ENCODE data around the gene YAF2. TPM values are rescaled to one million over a fixed set of nuclear protein-coding genes. Genes with fewer than 3 reads are reported as not detected.

The YAF2 gene
- polyA plus RNA-seq, 1 experiment = 16.5 TPM

DNA sequence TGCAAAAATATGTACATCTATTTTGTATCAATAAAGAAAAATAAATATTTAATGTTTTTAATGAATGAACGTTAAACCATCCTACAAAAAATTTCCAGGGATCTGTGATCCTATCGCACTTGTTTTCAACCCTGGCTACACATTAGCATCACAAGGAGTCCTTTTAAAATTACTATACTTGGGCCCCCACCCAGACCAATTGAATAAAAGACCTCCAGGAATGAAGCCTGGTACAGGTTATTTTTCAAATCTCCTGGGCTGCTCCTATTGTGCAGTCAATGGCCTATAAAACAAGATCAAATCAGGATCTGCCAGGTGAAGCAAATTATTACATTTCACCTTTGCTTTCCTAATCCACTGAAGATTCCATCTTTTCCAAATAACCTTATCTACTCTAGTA is 59.9 kb downstream of the YAF2 start:
- Histone ChIP-seq H3K27me3 (ENCODE audit: control insufficient read depth, insufficient read depth, low read length) (no peaks in the 10 kb centered on the region), H3K4me3 (ENCODE audit: low read depth, low read length) (no peak overlapping the region), H3K27ac (ENCODE audit: low read depth, low read length) (no peak overlapping the region), H3K9me3 (ENCODE audit: control insufficient read depth, insufficient read depth, low read length) (no peaks in the 10 kb centered on the region)
- CTCF ChIA-PET = no interaction called here
- DNase-seq (ENCODE audit: low read depth, low spot score) = no peak
- TF ChIP-seq, protein P1, sequence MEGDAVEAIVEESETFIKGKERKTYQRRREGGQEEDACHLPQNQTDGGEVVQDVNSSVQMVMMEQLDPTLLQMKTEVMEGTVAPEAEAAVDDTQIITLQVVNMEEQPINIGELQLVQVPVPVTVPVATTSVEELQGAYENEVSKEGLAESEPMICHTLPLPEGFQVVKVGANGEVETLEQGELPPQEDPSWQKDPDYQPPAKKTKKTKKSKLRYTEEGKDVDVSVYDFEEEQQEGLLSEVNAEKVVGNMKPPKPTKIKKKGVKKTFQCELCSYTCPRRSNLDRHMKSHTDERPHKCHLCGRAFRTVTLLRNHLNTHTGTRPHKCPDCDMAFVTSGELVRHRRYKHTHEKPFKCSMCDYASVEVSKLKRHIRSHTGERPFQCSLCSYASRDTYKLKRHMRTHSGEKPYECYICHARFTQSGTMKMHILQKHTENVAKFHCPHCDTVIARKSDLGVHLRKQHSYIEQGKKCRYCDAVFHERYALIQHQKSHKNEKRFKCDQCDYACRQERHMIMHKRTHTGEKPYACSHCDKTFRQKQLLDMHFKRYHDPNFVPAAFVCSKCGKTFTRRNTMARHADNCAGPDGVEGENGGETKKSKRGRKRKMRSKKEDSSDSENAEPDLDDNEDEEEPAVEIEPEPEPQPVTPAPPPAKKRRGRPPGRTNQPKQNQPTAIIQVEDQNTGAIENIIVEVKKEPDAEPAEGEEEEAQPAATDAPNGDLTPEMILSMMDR (IDR thresholded peaks at IDR 0.05; ENCODE audit: low read depth, low read length) = no peak
- POLR2A ChIA-PET = no interaction called here

DNA sequence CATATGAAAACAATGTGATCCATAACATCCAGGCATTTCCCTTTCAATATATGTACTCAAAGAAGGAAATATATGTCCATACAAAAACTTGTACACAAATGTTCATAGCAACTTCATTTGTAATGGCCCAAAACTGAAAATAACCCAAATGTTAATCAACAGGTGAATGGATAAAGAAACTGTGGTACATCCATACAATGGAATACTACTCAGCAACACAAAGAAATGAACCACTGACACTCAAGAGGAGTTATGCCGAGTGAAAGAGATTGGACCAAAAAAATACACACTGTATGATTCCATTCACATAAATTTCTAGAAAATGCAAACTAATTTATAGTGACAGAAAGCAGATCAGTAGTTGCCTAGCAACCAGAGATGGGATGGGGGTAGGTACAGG is 63.1 kb downstream of the YAF2 start:
- no peak for DNase-seq (ENCODE audit: low read depth, low spot score)
- TF ChIP-seq, protein P1 (IDR thresholded peaks at IDR 0.05; ENCODE audit: low read depth, low read length) = no peak
- no peak overlapping the region for H3K4me3 ChIP-seq (ENCODE audit: low read depth, low read length)
- H3K27ac ChIP-seq (ENCODE audit: low read depth, low read length) = no peak overlapping the region
- POLR2A ChIA-PET = no interaction called here
- CTCF ChIA-PET = no interaction called here
- H3K27me3 ChIP-seq (ENCODE audit: control insufficient read depth, insufficient read depth, low read length) = no peaks in the 10 kb centered on the region
- H3K9me3 ChIP-seq (ENCODE audit: control insufficient read depth, insufficient read depth, low read length) = no peaks in the 10 kb centered on the region

DNA sequence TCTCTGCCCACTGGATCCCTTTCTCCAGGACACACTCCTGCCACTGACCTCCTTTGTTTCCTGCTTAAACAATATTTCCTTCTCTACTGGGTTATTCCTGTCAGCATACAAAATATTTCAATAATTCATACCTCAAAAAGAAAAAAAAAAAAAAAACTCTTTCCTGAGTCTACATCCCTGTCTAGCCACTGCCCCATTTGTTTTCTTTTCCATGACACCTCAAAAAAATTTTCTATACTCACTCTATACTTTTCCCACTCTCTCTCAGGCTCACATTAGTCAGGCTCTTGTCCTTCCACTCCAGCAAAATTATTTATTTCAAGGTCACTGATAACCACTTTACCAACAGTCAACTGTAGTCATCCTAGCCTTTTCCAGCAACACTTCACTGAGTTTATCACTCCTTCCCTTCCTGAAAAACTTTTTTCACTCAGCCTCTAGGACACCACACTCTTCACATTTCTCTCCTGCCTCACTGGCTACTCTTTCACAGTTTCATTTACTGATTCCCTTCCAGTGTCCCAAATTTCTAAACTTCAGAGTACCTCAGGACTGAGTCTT is 64.0 kb downstream of the YAF2 start:
- TF ChIP-seq, protein P1 (IDR thresholded peaks at IDR 0.05; ENCODE audit: low read depth, low read length) = no peak
- no peaks in the 10 kb centered on the region for H3K27me3 ChIP-seq (ENCODE audit: control insufficient read depth, insufficient read depth, low read length)
- H3K27ac ChIP-seq (ENCODE audit: low read depth, low read length) = no peak overlapping the region
- DNase-seq (ENCODE audit: low read depth, low spot score) = no peak
- CTCF ChIA-PET = interaction anchor here (1.4 kb wide), 1 partner anchor 198 kb away, joined by 4 read pairs; no protein-coding TSS in a partner anchor
- no peaks in the 10 kb centered on the region for H3K9me3 ChIP-seq (ENCODE audit: control insufficient read depth, insufficient read depth, low read length)
- POLR2A ChIA-PET = no interaction called here
- H3K4me3 ChIP-seq (ENCODE audit: low read depth, low read length) = no peak overlapping the region

DNA sequence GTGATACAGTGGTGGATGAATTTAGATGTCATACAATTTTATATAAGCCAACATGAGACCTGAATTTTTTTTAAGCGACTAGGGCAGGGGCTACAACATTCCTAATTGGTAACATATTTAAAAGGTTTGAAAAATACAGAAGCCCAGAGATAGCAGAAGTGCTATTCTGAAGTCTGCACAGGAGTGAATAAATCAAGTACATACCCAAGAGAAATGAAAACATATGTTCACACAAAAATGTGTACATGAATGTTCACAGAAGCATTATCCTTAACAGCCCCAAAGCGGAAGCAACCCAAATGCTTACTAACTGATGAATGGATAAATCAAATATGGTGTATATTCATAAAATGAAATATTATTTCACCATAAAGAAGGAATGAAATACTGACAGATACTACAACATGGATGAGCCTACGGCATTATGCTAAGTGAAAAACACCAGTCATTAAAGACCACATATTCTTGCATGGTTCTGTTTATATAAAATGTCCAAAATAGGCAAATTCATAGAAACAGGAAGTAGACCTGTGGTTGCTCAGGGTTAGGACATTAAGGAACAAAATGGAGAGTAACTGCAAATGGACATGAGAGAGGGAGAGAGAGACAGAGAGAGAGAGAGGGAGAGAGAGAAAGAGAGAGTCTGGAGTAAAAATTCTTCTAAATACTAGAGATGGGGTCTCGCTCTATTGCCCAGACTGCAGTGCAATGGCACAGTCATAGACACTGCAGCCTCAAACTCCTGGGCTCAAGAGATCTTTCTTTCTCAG is 65.4 kb downstream of the YAF2 start:
- ChIA-PET POLR2A (no interaction called here), CTCF (interaction anchor here (1.4 kb wide), 1 partner anchor 199 kb away, joined by 4 read pairs; no protein-coding TSS in a partner anchor)
- H3K27me3 ChIP-seq (ENCODE audit: control insufficient read depth, insufficient read depth, low read length) = no peaks in the 10 kb centered on the region
- no peak for DNase-seq (ENCODE audit: low read depth, low spot score)
- TF ChIP-seq, protein P1 (IDR thresholded peaks at IDR 0.05; ENCODE audit: low read depth, low read length) = no peak
- H3K9me3 ChIP-seq (ENCODE audit: control insufficient read depth, insufficient read depth, low read length) = no peaks in the 10 kb centered on the region
- no peak overlapping the region for H3K4me3 ChIP-seq (ENCODE audit: low read depth, low read length)
- H3K27ac ChIP-seq (ENCODE audit: low read depth, low read length) = no peak overlapping the region

DNA sequence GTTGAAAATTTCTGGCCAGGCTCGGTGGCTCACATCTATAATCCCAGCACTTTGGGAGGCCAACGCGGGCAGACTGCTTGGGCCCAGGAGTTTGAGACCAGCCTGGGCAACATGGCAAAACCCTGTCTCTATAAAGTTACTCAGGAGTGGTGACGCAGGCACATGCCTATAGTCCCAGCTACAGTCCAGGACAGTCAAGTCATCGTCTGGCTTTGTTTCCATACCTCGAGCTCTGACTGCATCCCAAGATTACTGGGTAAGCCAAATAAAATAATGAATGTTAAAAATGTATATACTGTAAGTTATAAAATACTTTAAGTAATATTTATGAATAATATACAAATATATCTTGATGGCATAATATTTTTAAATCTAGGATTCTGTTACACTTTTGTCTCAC is 70.3 kb downstream of the YAF2 start:
- TF ChIP-seq, protein P1 (IDR thresholded peaks at IDR 0.05; ENCODE audit: low read depth, low read length) = no peak
- no peak overlapping the region for H3K27ac ChIP-seq (ENCODE audit: low read depth, low read length)
- H3K4me3 ChIP-seq (ENCODE audit: low read depth, low read length) = no peak overlapping the region
- ChIA-PET POLR2A (no interaction called here), CTCF (interaction anchor here (0.6 kb wide), 1 partner anchor 889 kb away, joined by 3 read pairs; no protein-coding TSS in a partner anchor)
- no peaks in the 10 kb centered on the region for H3K9me3 ChIP-seq (ENCODE audit: control insufficient read depth, insufficient read depth, low read length)
- DNase-seq (ENCODE audit: low read depth, low spot score) = no peak
- H3K27me3 ChIP-seq (ENCODE audit: control insufficient read depth, insufficient read depth, low read length) = no peaks in the 10 kb centered on the region

All from AG04450 (cell line).